GM18502 (cell line): ENCODE measurements around the gene PSMA5.

Experiments used
- ATAC-seq: cut with Tn5 transposase; IDR thresholded peaks from one replicate; pipeline ENCODE4 v1.9.1; 2021; ENCODE audit warnings: mild to moderate bottlenecking; ENCODE audit not compliant: unreplicated experiment, poor library complexity

Gene PSMA5

GRCh38 chr1:109371341-109371739 lies 54.9 kb downstream of the PSMA5 start:
- no peak for ATAC-seq

- no peak for ATAC-seq
These were observed 55.4 kb downstream of the PSMA5 start for GRCh38 chr1:109370712-109371340.

- no peak for ATAC-seq
These were observed 57.0 kb downstream of the PSMA5 start for GRCh38 chr1:109369167-109369746.

- no peak for ATAC-seq
These were observed 57.8 kb downstream of the PSMA5 start for GRCh38 chr1:109368464-109368863.

GRCh38 chr1:109367626-109368025 lies 58.6 kb downstream of the PSMA5 start:
- ATAC-seq, result no peak

GRCh38 chr1:109365642-109366204 lies 60.5 kb downstream of the PSMA5 start:
- no peak for ATAC-seq

GRCh38 chr1:109361649-109362048 lies 64.6 kb downstream of the PSMA5 start:
- ATAC-seq, result no peak

- no peak for ATAC-seq
These were observed 65.2 kb downstream of the PSMA5 start for GRCh38 chr1:109361069-109361468.

- ATAC-seq, result no peak
These were observed 68.6 kb downstream of the PSMA5 start for GRCh38 chr1:109357616-109358015.

- ATAC-seq, result no peak
These were observed 69.3 kb downstream of the PSMA5 start for GRCh38 chr1:109356915-109357314.

GRCh38 chr1:109356505-109356904 lies 69.7 kb downstream of the PSMA5 start:
- no peak for ATAC-seq

- no peak for ATAC-seq
These were observed 71.3 kb downstream of the PSMA5 start for GRCh38 chr1:109354929-109355328.

GRCh38 chr1:109351457-109351856 lies 74.8 kb downstream of the PSMA5 start:
- ATAC-seq, result no peak

GRCh38 chr1:109350655-109351054 lies 75.6 kb downstream of the PSMA5 start:
- no peak for ATAC-seq

- ATAC-seq, result no peak
These were observed 76.1 kb downstream of the PSMA5 start for GRCh38 chr1:109350182-109350581.
